Activated CD4-positive, alpha-beta memory T cell treated with anti-CD3 and anti-CD28 coated beads for 36 hours (primary cell): Measurements from ENCODE around the gene PTPRM. TPM values are rescaled to one million over a fixed set of nuclear protein-coding genes. Genes with fewer than 3 reads are reported as not detected.
"Not testable (repeated sequence)": the region's sequence is repeated elsewhere in the genome, so short reads cannot be mapped to it uniquely, and the experiment has no call there.

Experiments used
- CTCF ChIA-PET: fragments of 350-600 bp; sonication (Branson Sonifier 250); formaldehyde crosslinking; loops from one replicate; lab custom pipeline; 2021; ENCODE audit warnings: antibody characterized with exemption, inconsistent platforms; lab: Charles Lee
- POLR2A ChIA-PET: fragments of 350-600 bp; sonication (Branson Sonifier 250); formaldehyde crosslinking; loops from one replicate; lab custom pipeline; 2021; ENCODE audit warnings: antibody characterized with exemption; lab: Charles Lee
- DNase-seq: peaks from one replicate; pipeline ENCODE4 v3.0.0-alpha.2; 2020
- H3K27ac Mint-ChIP-seq: one replicate; pipeline ENCODE4 v1.8.0; 2021; ENCODE audit warnings: mixed read lengths
- H3K27me3 Mint-ChIP-seq: one replicate; pipeline ENCODE4 v1.8.0; 2021; ENCODE audit warnings: mixed read lengths
- H3K36me3 Mint-ChIP-seq: one replicate; pipeline ENCODE4 v1.8.0; 2021; ENCODE audit warnings: mixed read lengths
- H3K4me1 Mint-ChIP-seq: one replicate; pipeline ENCODE4 v1.8.0; 2021; ENCODE audit warnings: low read depth, mixed read lengths
- H3K4me3 Mint-ChIP-seq: one replicate; pipeline ENCODE4 v1.8.0; 2021; ENCODE audit warnings: mild to moderate bottlenecking, mixed read lengths
- H3K9me3 Mint-ChIP-seq: one replicate; pipeline ENCODE4 v1.8.0; 2021; ENCODE audit warnings: mixed read lengths
- intact Hi-C: fragments of 100-400 bp; cut with micrococcal nuclease; formaldehyde crosslinking; loops from one replicate; pipeline ENCODE4 v1.15.1; 2023
- total RNA-seq, 2 experiments: library from RNA; stranded (reverse); gene quantifications; one replicate each; pipeline ENCODE4 v1.2.3, GENCODE V29; 2021

The PTPRM gene
- total RNA-seq, 2 experiments from 2014 or later: 7.0 to 8.6 TPM

DNA sequence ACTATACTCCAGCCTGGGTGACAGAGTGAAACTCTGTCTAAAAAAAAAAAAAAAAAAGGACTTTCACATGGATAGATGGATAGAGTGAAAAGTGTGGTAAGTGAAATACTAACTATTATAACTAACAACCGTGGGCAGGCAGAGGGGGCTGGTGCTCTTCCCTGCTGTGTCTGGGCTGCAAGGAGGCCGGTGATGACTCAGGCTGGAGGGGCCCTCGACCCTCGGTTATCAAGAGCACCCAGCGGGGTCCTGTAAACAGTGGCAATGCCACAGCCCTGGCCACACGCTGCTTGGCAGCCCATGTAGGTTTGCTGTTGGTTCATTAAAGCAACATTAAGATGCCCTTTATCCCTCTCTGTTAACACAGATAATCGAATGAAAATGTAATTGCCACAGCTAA, 857.4 kb downstream of the PTPRM start:
- POLR2A ChIA-PET: no interaction called here
- CTCF ChIA-PET: interaction anchor here (0.5 kb wide), 1 partner anchor 1342 kb away, joined by 3 read pairs; no protein-coding TSS in a partner anchor
- no peak for DNase-seq

DNA sequence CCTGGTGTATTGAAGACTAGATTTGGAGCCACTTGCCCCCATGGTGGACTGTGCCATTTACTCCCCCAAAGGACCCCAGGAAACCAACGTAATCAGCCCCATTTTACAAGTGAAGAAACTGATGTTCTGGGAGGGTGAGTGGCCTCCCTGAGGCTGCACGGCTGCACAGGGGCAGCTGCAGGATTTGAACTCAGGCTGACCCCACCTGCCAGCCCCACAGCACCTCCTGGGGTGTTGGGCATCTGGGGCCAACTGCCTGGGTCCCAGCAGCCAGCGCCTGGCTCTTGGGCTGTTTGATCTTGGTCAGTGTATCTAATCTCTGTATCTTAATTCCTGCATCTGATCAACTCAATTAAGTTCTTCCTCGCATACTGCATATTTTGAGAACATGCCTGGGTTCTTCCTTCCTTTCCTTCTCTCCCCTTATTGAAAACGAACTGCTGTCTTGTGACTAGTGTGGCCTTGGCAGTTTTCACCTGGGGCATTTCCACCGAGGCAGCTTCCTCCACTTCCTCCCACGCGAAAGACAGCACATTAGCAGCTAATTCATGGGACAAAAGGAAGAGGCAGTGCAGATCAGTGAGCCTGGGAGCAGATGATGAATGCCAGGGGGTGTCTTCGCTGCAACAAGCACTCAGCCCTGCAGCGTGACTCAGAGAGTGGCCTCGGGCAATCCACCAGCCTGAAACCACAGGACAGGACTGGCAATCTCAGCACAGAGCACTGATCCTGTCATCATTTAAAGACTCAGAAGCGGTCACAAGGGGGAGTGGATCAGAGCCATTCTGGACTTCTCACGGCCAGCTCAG, 858.0 kb downstream of the PTPRM start:
- Mint-ChIP-seq H3K9me3 (no peaks in the 10 kb centered on the region), H3K4me3 (no peak overlapping the region), H3K36me3 (no peaks in the 10 kb centered on the region), H3K27ac (no peak overlapping the region), H3K4me1 (no peaks in the 10 kb centered on the region), H3K27me3 (no peaks in the 10 kb centered on the region)
- CTCF ChIA-PET: no interaction called here
- POLR2A ChIA-PET: no interaction called here
- DNase-seq: no peak
- intact Hi-C loops: no loop called here

More for the DNA sequence above, 857.4 kb downstream of the PTPRM start:
- H3K36me3 Mint-ChIP-seq: no peaks in the 10 kb centered on the region
- H3K4me3 Mint-ChIP-seq: no peak overlapping the region
- H3K4me1 Mint-ChIP-seq: no peaks in the 10 kb centered on the region
- intact Hi-C loops: no loop called here
- H3K27ac Mint-ChIP-seq: no peak overlapping the region
- H3K9me3 Mint-ChIP-seq: no peaks in the 10 kb centered on the region
- H3K27me3 Mint-ChIP-seq: no peaks in the 10 kb centered on the region

DNA sequence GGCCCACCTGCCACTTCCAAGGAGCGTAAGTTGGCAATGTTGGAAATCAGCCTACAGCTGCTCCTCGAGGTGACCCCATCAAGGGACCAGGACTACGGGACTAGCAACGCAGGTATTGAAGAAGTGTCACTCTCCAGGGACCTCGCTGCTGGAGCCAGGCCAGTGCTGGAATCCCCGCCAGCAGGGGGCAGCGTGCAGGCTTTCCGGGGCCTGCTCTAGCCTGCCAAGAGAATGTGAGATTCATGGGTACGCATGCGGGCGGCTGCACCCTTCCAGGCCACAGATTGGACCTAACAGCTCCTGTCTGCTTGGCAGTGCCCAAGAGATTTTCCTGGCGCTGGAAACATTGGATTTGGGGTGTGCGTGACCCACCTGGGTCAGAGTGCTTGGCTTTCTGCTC, 859.3 kb downstream of the PTPRM start:
- H3K27ac Mint-ChIP-seq: no peak overlapping the region
- H3K27me3 Mint-ChIP-seq: no peaks in the 10 kb centered on the region
- POLR2A ChIA-PET: no interaction called here
- no peak overlapping the region for H3K4me3 Mint-ChIP-seq
- H3K4me1 Mint-ChIP-seq: no peaks in the 10 kb centered on the region
- H3K36me3 Mint-ChIP-seq: no peaks in the 10 kb centered on the region
- CTCF ChIA-PET: no interaction called here
- H3K9me3 Mint-ChIP-seq: no peaks in the 10 kb centered on the region
- peak; percentile 11 for DNase-seq
- intact Hi-C loops: no loop called here

DNA sequence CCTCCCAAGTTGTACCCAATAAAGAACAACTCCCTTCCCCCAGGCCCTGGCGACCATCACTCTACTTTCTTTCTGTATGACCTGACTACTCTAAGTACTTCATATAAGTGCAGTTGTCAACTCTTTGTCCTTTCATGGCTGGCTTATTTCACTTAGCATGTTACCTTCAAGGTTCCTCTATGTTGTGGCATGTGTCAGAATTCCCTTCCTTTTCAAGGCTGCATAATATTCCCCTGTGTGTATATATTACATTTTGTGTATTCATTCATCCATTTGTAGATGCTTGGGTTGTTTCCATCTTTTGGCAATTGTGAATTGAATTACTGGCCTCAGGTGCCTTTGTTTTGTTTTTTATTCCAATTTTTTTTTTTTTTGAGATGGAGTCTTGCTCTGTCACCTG, 860.2 kb downstream of the PTPRM start:
- DNase-seq: no peak
- POLR2A ChIA-PET: no interaction called here
- Mint-ChIP-seq H3K9me3 (no peaks in the 10 kb centered on the region), H3K4me1 (no peaks in the 10 kb centered on the region), H3K27me3 (no peaks in the 10 kb centered on the region), H3K36me3 (no peaks in the 10 kb centered on the region), H3K27ac (no peak overlapping the region), H3K4me3 (no peak overlapping the region)
- intact Hi-C loops: no loop called here
- CTCF ChIA-PET: no interaction called here

DNA sequence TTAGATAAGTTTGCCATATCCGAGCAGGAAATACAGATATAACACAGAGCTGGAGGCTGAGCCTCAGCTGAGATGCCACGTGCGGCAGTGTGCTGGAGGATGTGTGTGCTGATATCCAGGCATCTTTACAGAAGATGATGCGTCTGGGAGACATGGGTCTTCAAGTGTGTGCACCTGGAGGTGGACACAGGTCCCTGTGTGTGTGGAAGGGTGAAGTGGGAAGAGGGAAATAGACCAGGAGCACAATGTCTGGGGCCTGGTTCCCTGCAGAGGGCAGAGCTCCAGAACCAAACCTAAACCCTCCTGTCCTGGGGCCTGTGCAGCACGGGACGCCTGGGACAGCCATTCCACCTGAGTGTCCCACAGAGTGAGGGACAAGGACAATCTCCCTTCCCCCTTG, 861.8 kb downstream of the PTPRM start:
- intact Hi-C loops: no loop called here
- POLR2A ChIA-PET: no interaction called here
- H3K36me3 Mint-ChIP-seq: no peaks in the 10 kb centered on the region

DNA sequence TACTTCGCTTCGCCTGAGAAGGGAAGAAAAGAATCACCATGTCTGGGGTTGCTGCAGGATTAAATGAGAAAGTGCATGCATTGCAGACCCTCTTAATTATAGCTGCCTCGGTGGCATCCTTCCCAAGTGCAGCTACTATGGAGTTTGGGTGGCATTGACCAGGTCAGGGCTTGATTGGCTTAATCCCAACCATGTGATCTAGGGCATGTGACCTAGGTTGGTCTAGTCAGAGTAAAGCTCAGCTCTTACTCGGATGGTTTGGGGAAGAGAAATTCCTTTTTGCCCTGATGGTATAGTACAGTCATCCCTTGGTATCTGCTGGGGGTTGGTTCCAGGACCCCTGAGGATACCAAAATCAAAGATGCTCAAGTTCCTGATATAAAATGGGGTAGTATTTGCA, 863.9 kb downstream of the PTPRM start:
- ChIA-PET POLR2A (no interaction called here), CTCF (no interaction called here)
- Mint-ChIP-seq H3K4me1 (no peaks in the 10 kb centered on the region), H3K9me3 (no peaks in the 10 kb centered on the region), H3K4me3 (no peak overlapping the region), H3K27ac (no peak overlapping the region), H3K27me3 (no peaks in the 10 kb centered on the region), H3K36me3 (no peaks in the 10 kb centered on the region)
- intact Hi-C loops: no loop called here
- no peak for DNase-seq

More for the DNA sequence above, 861.8 kb downstream of the PTPRM start:
- H3K4me1 Mint-ChIP-seq: no peaks in the 10 kb centered on the region
- DNase-seq: no peak
- CTCF ChIA-PET: no interaction called here
- no peaks in the 10 kb centered on the region for H3K9me3 Mint-ChIP-seq
- no peak overlapping the region for H3K4me3 Mint-ChIP-seq
- no peaks in the 10 kb centered on the region for H3K27me3 Mint-ChIP-seq
- H3K27ac Mint-ChIP-seq: no peak overlapping the region

DNA sequence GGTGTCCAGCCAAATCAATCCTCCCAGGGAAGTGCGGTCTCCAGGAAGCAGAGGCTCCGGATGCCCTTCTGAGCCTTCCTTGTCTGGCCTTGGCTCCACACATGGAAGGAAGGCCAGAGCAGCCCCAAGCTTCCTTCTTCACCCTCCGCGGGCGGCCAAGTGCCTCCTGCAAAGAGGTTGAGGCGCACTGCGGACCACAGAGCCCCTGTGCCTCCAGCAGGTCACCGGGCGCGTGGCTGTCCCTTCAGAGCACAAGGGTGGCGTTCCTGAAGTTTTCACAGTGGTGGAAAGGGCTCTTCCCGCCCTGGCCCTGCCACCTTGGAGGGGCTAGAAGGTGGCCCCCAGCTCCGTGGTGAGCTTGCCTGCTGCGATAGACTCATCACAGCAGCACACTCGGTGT, 866.2 kb downstream of the PTPRM start:
- Mint-ChIP-seq H3K9me3 (no peaks in the 10 kb centered on the region), H3K4me3 (no peak overlapping the region), H3K36me3 (no peaks in the 10 kb centered on the region), H3K4me1 (no peaks in the 10 kb centered on the region), H3K27me3 (no peaks in the 10 kb centered on the region), H3K27ac (no peak overlapping the region)
- DNase-seq: no peak
- CTCF ChIA-PET: no interaction called here
- POLR2A ChIA-PET: no interaction called here
- intact Hi-C loops: no loop called here

DNA sequence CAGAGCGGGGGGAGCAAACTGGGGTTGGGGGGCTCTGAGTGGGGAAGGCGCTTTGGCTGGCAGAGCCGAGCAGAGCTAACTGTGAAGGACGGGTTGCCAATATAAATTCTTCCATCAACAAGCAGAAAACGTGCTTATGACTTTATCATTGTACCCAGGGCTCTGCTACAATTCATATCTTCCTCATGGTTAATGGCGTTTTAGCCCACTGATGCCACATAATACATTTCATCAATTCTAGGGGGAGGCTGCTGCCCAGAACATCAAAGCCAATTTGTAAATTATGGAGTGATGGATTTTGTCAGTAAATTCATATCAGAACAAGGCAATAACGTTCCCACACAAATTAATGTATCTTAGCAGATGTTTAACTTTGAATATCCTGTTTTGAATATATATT, 866.7 kb downstream of the PTPRM start:
- ChIA-PET POLR2A (no interaction called here), CTCF (no interaction called here)
- Mint-ChIP-seq H3K36me3 (no peaks in the 10 kb centered on the region), H3K27me3 (no peaks in the 10 kb centered on the region), H3K4me3 (no peak overlapping the region), H3K4me1 (no peaks in the 10 kb centered on the region), H3K9me3 (peaks cover under 1% of the 10 kb centered on the region), H3K27ac (no peak overlapping the region)
- DNase-seq: no peak
- intact Hi-C loops: no loop called here

DNA sequence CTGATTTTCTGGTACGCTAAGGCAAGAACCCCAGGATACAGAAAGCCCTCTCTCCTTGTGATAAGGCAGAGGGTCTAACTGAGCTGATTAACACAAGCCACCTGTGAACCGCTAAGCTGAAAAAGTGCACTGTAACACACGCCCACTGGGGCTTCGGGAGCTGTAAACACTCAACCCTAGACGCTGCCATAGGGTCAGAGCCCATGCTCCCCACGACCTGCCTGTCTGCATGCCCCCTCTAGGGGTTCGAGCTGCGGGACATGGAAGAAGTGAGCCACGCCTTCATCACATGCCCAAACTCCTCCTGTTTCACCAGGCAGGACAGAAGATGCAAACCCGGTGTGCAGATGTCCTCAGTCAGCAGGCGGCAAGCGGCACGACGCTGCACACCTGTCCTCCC, 868.3 kb downstream of the PTPRM start:
- ChIA-PET CTCF (no interaction called here), POLR2A (no interaction called here)
- H3K36me3 Mint-ChIP-seq: no peaks in the 10 kb centered on the region
- H3K27me3 Mint-ChIP-seq: no peaks in the 10 kb centered on the region
- intact Hi-C loops: no loop called here
- no peak overlapping the region for H3K4me3 Mint-ChIP-seq
- no peak for DNase-seq
- no peak overlapping the region for H3K27ac Mint-ChIP-seq
- peaks cover 5% of the 10 kb centered on the region for H3K9me3 Mint-ChIP-seq
- no peaks in the 10 kb centered on the region for H3K4me1 Mint-ChIP-seq

DNA sequence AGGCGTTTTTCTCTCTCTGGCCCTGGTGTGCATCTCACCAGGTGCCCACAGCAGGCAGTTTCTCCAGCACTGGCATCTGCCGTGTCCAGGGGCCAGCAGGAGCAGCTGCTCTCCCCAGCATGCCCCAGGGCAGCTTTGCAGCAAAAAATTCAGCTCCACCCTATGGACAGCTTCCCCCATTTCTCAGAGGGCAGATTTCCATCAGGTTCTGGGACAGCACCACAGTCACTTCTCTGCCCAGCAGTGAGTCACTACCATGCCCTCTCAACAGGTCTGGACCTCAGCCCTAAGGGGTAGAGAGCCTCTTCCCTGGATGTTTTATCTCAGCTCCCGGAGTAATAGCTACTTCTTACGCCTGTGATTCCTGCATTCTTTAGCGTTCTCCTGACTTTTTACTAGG, 871.9 kb downstream of the PTPRM start:
- H3K27ac Mint-ChIP-seq: no peak overlapping the region
- ChIA-PET POLR2A (no interaction called here), CTCF (no interaction called here)
- intact Hi-C loops: no loop called here
- H3K27me3 Mint-ChIP-seq: no peaks in the 10 kb centered on the region
- no peaks in the 10 kb centered on the region for H3K36me3 Mint-ChIP-seq
- H3K4me1 Mint-ChIP-seq: no peaks in the 10 kb centered on the region
- no peak overlapping the region for H3K4me3 Mint-ChIP-seq
- H3K9me3 Mint-ChIP-seq: peaks cover 5% of the 10 kb centered on the region
- no peak for DNase-seq

DNA sequence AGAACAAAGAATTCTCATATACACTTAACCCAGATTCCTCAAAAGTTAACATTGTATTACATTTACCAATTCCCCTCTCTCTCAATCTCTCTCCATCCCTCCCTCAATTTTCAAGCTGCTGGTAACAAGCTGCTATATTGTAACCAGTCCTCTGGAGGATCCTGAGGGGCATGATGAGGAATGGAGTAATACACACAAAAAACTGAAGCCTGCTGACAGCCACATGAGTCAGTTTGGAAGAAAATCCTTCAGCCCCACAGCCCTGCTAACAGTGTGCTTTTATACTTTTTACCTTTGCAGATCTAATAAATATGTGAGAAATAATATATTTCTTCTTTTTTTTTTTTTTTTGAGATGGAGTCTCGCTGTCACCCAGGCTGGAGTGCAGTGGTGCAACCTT, 876.4 kb downstream of the PTPRM start:
- CTCF ChIA-PET: no interaction called here
- Mint-ChIP-seq H3K27me3 (peaks cover 5% of the 10 kb centered on the region), H3K4me1 (no peaks in the 10 kb centered on the region), H3K27ac (no peak overlapping the region), H3K36me3 (no peaks in the 10 kb centered on the region), H3K9me3 (peaks cover 5% of the 10 kb centered on the region), H3K4me3 (no peak overlapping the region)
- DNase-seq: no peak
- POLR2A ChIA-PET: no interaction called here
- intact Hi-C loops: no loop called here

DNA sequence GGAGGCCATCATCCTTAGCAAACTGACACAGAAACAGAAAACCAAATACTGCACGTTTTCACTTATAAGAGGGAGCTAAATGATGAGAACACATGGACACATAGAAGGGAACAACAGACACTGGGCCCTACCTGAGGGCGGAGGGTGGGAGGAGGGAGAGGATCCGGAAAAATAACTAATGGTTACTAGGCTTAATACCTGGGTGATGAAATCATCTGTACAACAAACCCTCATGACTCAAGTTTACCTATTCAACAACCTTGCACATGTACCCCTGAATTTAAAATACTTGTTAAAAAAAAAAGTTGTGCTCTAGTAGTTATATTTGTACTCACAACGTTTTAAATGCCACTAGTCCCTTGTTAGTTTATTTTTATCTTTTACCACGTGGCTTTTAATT, 879.8 kb downstream of the PTPRM start:
- H3K9me3 Mint-ChIP-seq, H3K36me3 Mint-ChIP-seq, DNase-seq, H3K4me3 Mint-ChIP-seq, H3K4me1 Mint-ChIP-seq, POLR2A ChIA-PET, intact Hi-C loops, H3K27me3 Mint-ChIP-seq, CTCF ChIA-PET, H3K27ac Mint-ChIP-seq: not testable (repeated sequence)

DNA sequence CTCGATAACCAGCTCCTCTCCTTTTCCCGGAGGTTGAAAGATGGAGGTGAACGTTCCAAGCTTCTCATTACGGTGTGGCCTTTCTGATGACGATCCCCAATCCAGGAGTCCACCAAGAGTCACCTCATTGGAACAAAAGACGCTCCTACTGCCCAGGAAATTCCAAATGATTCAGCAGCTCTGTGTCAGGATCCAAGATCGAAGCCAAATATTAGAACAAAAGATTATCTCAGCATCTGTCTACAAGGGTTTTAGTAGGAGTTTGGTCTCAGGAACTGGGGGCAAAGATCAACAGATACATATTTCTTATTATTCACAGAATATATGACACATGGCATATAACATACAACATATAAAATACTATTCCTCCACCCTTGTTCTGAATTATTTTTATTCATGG, 881.0 kb downstream of the PTPRM start:
- CTCF ChIA-PET: no interaction called here
- Mint-ChIP-seq H3K9me3 (no peaks in the 10 kb centered on the region), H3K4me3 (no peak overlapping the region), H3K4me1 (no peaks in the 10 kb centered on the region), H3K36me3 (no peaks in the 10 kb centered on the region), H3K27ac (no peak overlapping the region), H3K27me3 (peaks cover 7% of the 10 kb centered on the region)
- POLR2A ChIA-PET: no interaction called here
- intact Hi-C loops: no loop called here
- no peak for DNase-seq
